HepG2 (cell line): Measurements from ENCODE around the gene BCAS3. TPM values are rescaled to one million over a fixed set of nuclear protein-coding genes. Genes with fewer than 3 reads are reported as not detected.

ENCODE experiments used
- BCL3 ChIP-seq: sonication (generic); formaldehyde crosslinking; IDR thresholded peaks from 2 replicates; pipeline ENCODE4 v1.5.1; 2020; ENCODE audit warnings: mild to moderate bottlenecking, missing genetic modification reagents, moderate library complexity
- E2F1 ChIP-seq: sonication (generic); formaldehyde crosslinking; IDR thresholded peaks from 2 replicates; pipeline ENCODE4 v1.5.0; 2020; ENCODE audit warnings: missing genetic modification reagents
- HNF4A ChIP-seq: sonication (generic); formaldehyde crosslinking; IDR thresholded peaks from 2 replicates; pipeline ENCODE4 v1.4.0; 2020; ENCODE audit warnings: missing genetic modification reagents
- MAFF ChIP-seq: IDR thresholded peaks from 2 replicates; pipeline ENCODE4 v1.6.1; 2011; ENCODE audit warnings: low read depth, low read length, improper control_type of control experiment
- MAZ ChIP-seq, 2 experiments: sonication (generic) in 1 of 2; formaldehyde crosslinking in 1 of 2; IDR thresholded peaks; 2 replicates each; pipeline versions ENCODE4 v1.5.0 to v1.6.1; 2012 to 2020; ENCODE audit warnings: low read depth in 2 of 2, mild to moderate bottlenecking in 2 of 2, borderline replicate concordance in 1 of 2, improper control_type of control experiment in 1 of 2, low read length in 1 of 2, missing genetic modification reagents in 1 of 2, moderate library complexity in 1 of 2
- MBNL3 ChIP-seq: fragments of 250-450 bp; sonication (Bioruptor Pico); conservative IDR thresholded peaks from 2 replicates; pipeline ENCODE4 v1.8.0; 2022; ENCODE audit warnings: mild to moderate bottlenecking, inconsistent platforms
- MTA1 ChIP-seq: sonication (generic); formaldehyde crosslinking; IDR thresholded peaks from 2 replicates; pipeline ENCODE4 v1.4.0; 2020; ENCODE audit warnings: missing genetic modification reagents, mild to moderate bottlenecking, borderline replicate concordance
- PAF1 ChIP-seq: IDR thresholded peaks from 2 replicates; pipeline ENCODE4 v1.6.1; 2016; ENCODE audit warnings: missing genetic modification reagents, missing compliant biosample characterization
- SRSF4 ChIP-seq: fragments of 200-400 bp; formaldehyde crosslinking; IDR thresholded peaks from one replicate; pipeline ENCODE4 v1.6.1; 2018; ENCODE audit warnings: mild to moderate bottlenecking, low read depth, low read length, moderate library complexity; ENCODE audit not compliant: poor library complexity, severe bottlenecking
- ZC3H4 ChIP-seq: sonication (generic); formaldehyde crosslinking; IDR thresholded peaks from 2 replicates; pipeline ENCODE4 v1.4.0; 2020; ENCODE audit warnings: missing genetic modification reagents, borderline replicate concordance
- ZNF407 ChIP-seq: sonication (generic); formaldehyde crosslinking; IDR thresholded peaks from one replicate; pipeline ENCODE4 v1.5.1; 2020; ENCODE audit warnings: mild to moderate bottlenecking, missing genetic modification reagents; ENCODE audit errors: not compliant biosample characterization
- ZNF460 ChIP-seq: sonication (generic); formaldehyde crosslinking; IDR thresholded peaks from 2 replicates; pipeline ENCODE4 v1.5.1; 2020; ENCODE audit warnings: missing genetic modification reagents, mild to moderate bottlenecking, borderline replicate concordance
- ZNF629 ChIP-seq: sonication (generic); formaldehyde crosslinking; conservative IDR thresholded peaks from 2 replicates; pipeline ENCODE4 v1.5.0; 2020; ENCODE audit warnings: missing genetic modification reagents
- ZNF761 ChIP-seq: sonication (generic); formaldehyde crosslinking; conservative IDR thresholded peaks from 2 replicates; pipeline ENCODE4 v1.4.0; 2020; ENCODE audit warnings: mild to moderate bottlenecking, missing genetic modification reagents
- polyA plus RNA-seq, 8 experiments: library from polyadenylated mRNA; depleted of rRNA in 3 of 8; stranded (reverse) in 7 of 8; unstranded in 1 of 8; fragments of >200 nt; fragmentation: Illumina TruSeq in 4 of 8; extraction: Trizol in 4 of 8; gene quantifications; 2 replicates each; pipeline versions ENCODE4 v1.2.1 to v1.2.3, GENCODE V29; 2011 to 2016; ENCODE audit warnings: low read depth in 4 of 8, missing spikeins in 1 of 8, mixed read lengths in 1 of 8; ENCODE audit not compliant: insufficient read depth in 1 of 8
- total RNA-seq, 5 experiments: library from RNA; depleted of rRNA; stranded (reverse); fragments of >200 nt; fragmentation: Illumina TruSeq; extraction: Trizol; gene quantifications; 2 replicates each; pipeline ENCODE4 v1.2.3, GENCODE V29; 2016; ENCODE audit warnings: low read depth in 1 of 5
- TF ChIP-seq, protein P1 (sequence below): sonication (generic); formaldehyde crosslinking; IDR thresholded peaks from 2 replicates; pipeline ENCODE4 v1.8.0; 2022; ENCODE audit warnings: missing genetic modification reagents, mild to moderate bottlenecking, borderline replicate concordance

The BCAS3 gene
- total and polyA plus RNA-seq, 2 of the 13 experiments (the other 11 are each of a cell fraction or from before 2014, with no cell fraction given): 10.7 to 11.2 TPM

- TF ChIP-seq ZNF407 (CRISPR knock-in tag) (peak; percentile 74), ZNF460 (CRISPR knock-in tag) (no peak), SRSF4 (no peak), ZNF629 (CRISPR knock-in tag) (no peak), PAF1 (no peak), HNF4A (CRISPR knock-in tag) (no peak), MAFF (no peak), E2F1 (CRISPR knock-in tag) (0 out of 2 replicates have a peak, but pooled peaks have one; percentile 43), MTA1 (CRISPR knock-in tag) (peak; percentile 72; the same call in 1 of the 2 replicates), ZC3H4 (CRISPR knock-in tag) (no peak; the same call in 1 of the 2 replicates), MAZ (IDR thresholded peaks at IDR 0.05; ENCODE audit: borderline replicate concordance, low read depth, low read length) (0 out of 2 replicates have a peak, but pooled peaks have one; percentile 24), MAZ (CRISPR knock-in tag; IDR thresholded peaks at IDR 0.05; ENCODE audit: low read depth) (no peak), ZNF761 (CRISPR knock-in tag) (no peak), BCL3 (peak; percentile 45; the same call in 1 of the 2 replicates), MBNL3 (CRISPR knock-in tag) (no peak)
- TF ChIP-seq, protein P1, sequence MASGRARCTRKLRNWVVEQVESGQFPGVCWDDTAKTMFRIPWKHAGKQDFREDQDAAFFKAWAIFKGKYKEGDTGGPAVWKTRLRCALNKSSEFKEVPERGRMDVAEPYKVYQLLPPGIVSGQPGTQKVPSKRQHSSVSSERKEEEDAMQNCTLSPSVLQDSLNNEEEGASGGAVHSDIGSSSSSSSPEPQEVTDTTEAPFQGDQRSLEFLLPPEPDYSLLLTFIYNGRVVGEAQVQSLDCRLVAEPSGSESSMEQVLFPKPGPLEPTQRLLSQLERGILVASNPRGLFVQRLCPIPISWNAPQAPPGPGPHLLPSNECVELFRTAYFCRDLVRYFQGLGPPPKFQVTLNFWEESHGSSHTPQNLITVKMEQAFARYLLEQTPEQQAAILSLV (CRISPR knock-in tag): no peak; the same call in 1 of the 2 replicates
Measured at GRCh38 chr17:61399131-61400065, 721.7 kb downstream of the BCAS3 start, which contains the start of gene TBX2 (continued).
